Erythroblast (primary cell): Measurements from ENCODE around the gene IL10RA.

Source experiments
- DNase-seq, 2 experiments: peaks; one replicate each; lab custom pipeline; 2025; lab: John Stamatoyannopoulos, UW
- GATA1 ChIP-seq: IDR thresholded peaks from 2 replicates; pipeline ENCODE4 v1.6.1; 2011; ENCODE audit warnings: low read depth, mild to moderate bottlenecking, control low read depth, low read length, moderate library complexity
- POLR2A ChIP-seq: IDR thresholded peaks from 2 replicates; pipeline ENCODE4 v1.6.1; 2011; ENCODE audit warnings: mild to moderate bottlenecking, low read length

The IL10RA gene

GRCh38 chr11:117950993-117951961 lies 34.9 kb upstream of the IL10RA start:
- DNase-seq = no peak
- no peak for TF ChIP-seq GATA1

GRCh38 chr11:117953024-117953671 lies 33.0 kb upstream of the IL10RA start:
- TF ChIP-seq GATA1 = no peak
- no peak for TF ChIP-seq POLR2A
- DNase-seq = no peak

GRCh38 chr11:117958949-117959348 lies 27.2 kb upstream of the IL10RA start:
- DNase-seq = no peak
- no peak for TF ChIP-seq GATA1
- TF ChIP-seq POLR2A = no peak

- no peak for DNase-seq
- TF ChIP-seq GATA1 (no peak), POLR2A (no peak)
Observed at GRCh38 chr11:117959438-117960149, 26.6 kb upstream of the IL10RA start.

- TF ChIP-seq POLR2A (no peak), GATA1 (no peak)
- DNase-seq = no peak
Observed at GRCh38 chr11:117960406-117960805, 25.8 kb upstream of the IL10RA start.

- DNase-seq = no peak
- TF ChIP-seq POLR2A (no peak), GATA1 (no peak)
Observed at GRCh38 chr11:117961896-117962295, 24.3 kb upstream of the IL10RA start.

- DNase-seq = no peak
- TF ChIP-seq GATA1 = no peak
- no peak for TF ChIP-seq POLR2A
Observed at GRCh38 chr11:117962826-117963225, 23.4 kb upstream of the IL10RA start.

GRCh38 chr11:117966908-117967307 lies 19.3 kb upstream of the IL10RA start:
- no peak for TF ChIP-seq GATA1
- no peak for TF ChIP-seq POLR2A

GRCh38 chr11:117969160-117969991 lies 16.8 kb upstream of the IL10RA start:
- DNase-seq = no peak

More at GRCh38 chr11:117966908-117967307, 19.3 kb upstream of the IL10RA start:
- no peak for DNase-seq

GRCh38 chr11:117970400-117971024 lies 15.7 kb upstream of the IL10RA start:
- TF ChIP-seq POLR2A = no peak
- TF ChIP-seq GATA1 = no peak
- no peak for DNase-seq

More at GRCh38 chr11:117969160-117969991, 16.8 kb upstream of the IL10RA start:
- TF ChIP-seq POLR2A (no peak), GATA1 (no peak)

GRCh38 chr11:117972044-117972443 lies 14.2 kb upstream of the IL10RA start:
- no peak for DNase-seq
- TF ChIP-seq GATA1 (no peak), POLR2A (no peak)

- DNase-seq = no peak
- TF ChIP-seq POLR2A (no peak), GATA1 (no peak)
Observed at GRCh38 chr11:117972629-117973502, 13.3 kb upstream of the IL10RA start.
